Neural cell (in vitro differentiated cells): ENCODE measurements around the gene EFCC1. TPM values are rescaled to one million over a fixed set of nuclear protein-coding genes. Genes with fewer than 3 reads are reported as not detected.

Experiments used
- H2AFZ ChIP-seq: fragments of 200-600, 300-800 bp; sonication (generic), shearing (Covaris generic); 2 replicates; pipeline ENCODE4 v1.6.0; 2014; ENCODE audit warnings: low read depth, mild to moderate bottlenecking, antibody characterized with exemption, low read length, moderate library complexity
- H3F3A ChIP-seq: fragments of 200-600 bp; shearing (Covaris generic); 2 replicates; pipeline ENCODE4 v1.6.1; 2016; ENCODE audit warnings: mild to moderate bottlenecking, moderate library complexity, mixed read lengths, antibody characterized with exemption, low read length; ENCODE audit not compliant: insufficient read depth, poor library complexity, severe bottlenecking
- H3K27ac ChIP-seq: fragments of 200-600, 300-800 bp; sonication (generic), shearing (Covaris generic); 2 replicates; pipeline ENCODE4 v1.5.1; 2014; ENCODE audit warnings: mild to moderate bottlenecking, low read length, moderate library complexity
- H3K27me3 ChIP-seq: fragments of 300-800, 200-600 bp; sonication (generic), shearing (Covaris generic); 2 replicates; pipeline ENCODE4 v1.6.0; 2014; ENCODE audit warnings: mild to moderate bottlenecking, low read depth, low read length, moderate library complexity; ENCODE audit not compliant: insufficient read depth
- H3K36me3 ChIP-seq: fragments of 300-800, 200-600 bp; sonication (generic), shearing (Covaris generic); 2 replicates; pipeline ENCODE4 v1.5.1; 2014; ENCODE audit warnings: mild to moderate bottlenecking, antibody characterized with exemption, low read length, moderate library complexity; ENCODE audit not compliant: insufficient read depth
- H3K4me2 ChIP-seq: fragments of 300-800, 200-600 bp; sonication (generic), shearing (Covaris generic); 2 replicates; pipeline ENCODE4 v1.6.0; 2014; ENCODE audit warnings: mild to moderate bottlenecking, low read length
- H3K4me3 ChIP-seq: fragments of 300-800, 200-600 bp; sonication (generic), shearing (Covaris generic); 2 replicates; pipeline ENCODE4 v1.5.1; 2014; ENCODE audit warnings: mild to moderate bottlenecking, low read length, moderate library complexity
- H3K79me2 ChIP-seq: fragments of 200-600 bp; shearing (Covaris generic); replicated peaks from 2 replicates; pipeline ENCODE4 v1.6.0; 2014; ENCODE audit warnings: mild to moderate bottlenecking, low read length, moderate library complexity; ENCODE audit not compliant: insufficient read depth
- H3K9ac ChIP-seq: fragments of 300-800, 200-600 bp; sonication (generic), shearing (Covaris generic); 2 replicates; pipeline ENCODE4 v1.6.1; 2016; ENCODE audit warnings: mild to moderate bottlenecking, low read length, mixed read lengths
- H3K9me2 ChIP-seq: fragments of 200-600 bp; shearing (Covaris generic); 2 replicates; pipeline ENCODE4 v1.6.1; 2016; ENCODE audit warnings: mild to moderate bottlenecking, low read length, mixed read lengths; ENCODE audit not compliant: insufficient read depth
- H3K9me3 ChIP-seq: fragments of 200-600, 300-800 bp; sonication (generic), shearing (Covaris generic); 2 replicates; pipeline ENCODE4 v1.6.1; 2016; ENCODE audit warnings: mild to moderate bottlenecking, mixed run types, low read length, moderate library complexity, mixed read lengths
- H4K20me1 ChIP-seq: fragments of 200-600 bp; shearing (Covaris generic); 2 replicates; pipeline ENCODE4 v1.6.1; 2016; ENCODE audit warnings: mild to moderate bottlenecking, mixed run types; ENCODE audit not compliant: insufficient read depth
- CTCF ChIP-seq: fragments of 450-650 bp; IDR thresholded peaks from 2 replicates; pipeline ENCODE4 v1.5.1; 2014; ENCODE audit warnings: antibody characterized with exemption, mild to moderate bottlenecking, moderate library complexity; ENCODE audit not compliant: poor library complexity, severe bottlenecking
- EP300 ChIP-seq: fragments of 450-650 bp; conservative IDR thresholded peaks from 2 replicates; pipeline ENCODE4 v1.6.1; 2014; ENCODE audit warnings: antibody characterized with exemption, mild to moderate bottlenecking, moderate library complexity; ENCODE audit not compliant: poor library complexity, severe bottlenecking
- EZH2 ChIP-seq: fragments of 200-600, 300-800 bp; shearing (Covaris generic), sonication (generic); IDR thresholded peaks from 2 replicates; pipeline ENCODE4 v1.6.1; 2014; ENCODE audit warnings: antibody characterized with exemption, low read length, borderline replicate concordance, mild to moderate bottlenecking; ENCODE audit not compliant: insufficient read depth, poor library complexity, severe bottlenecking
- MXI1 ChIP-seq: fragments of 450-650 bp; conservative IDR thresholded peaks from 2 replicates; pipeline ENCODE4 v1.6.1; 2014; ENCODE audit warnings: antibody characterized with exemption, mild to moderate bottlenecking; ENCODE audit not compliant: poor library complexity, severe bottlenecking
- POLR2AphosphoS5 ChIP-seq: IDR thresholded peaks from 2 replicates; pipeline ENCODE4 v1.6.1; 2012
- RAD21 ChIP-seq: fragments of 450-650 bp; conservative IDR thresholded peaks from 2 replicates; pipeline ENCODE4 v1.6.1; 2014; ENCODE audit warnings: antibody characterized with exemption, mild to moderate bottlenecking, moderate library complexity
- REST ChIP-seq: IDR thresholded peaks from 2 replicates; pipeline ENCODE4 v1.6.1; 2012; ENCODE audit warnings: borderline replicate concordance
- SMC3 ChIP-seq: fragments of 450-650 bp; conservative IDR thresholded peaks from 2 replicates; pipeline ENCODE4 v1.6.1; 2014; ENCODE audit warnings: antibody characterized with exemption, mild to moderate bottlenecking, moderate library complexity; ENCODE audit not compliant: poor library complexity
- TAF1 ChIP-seq: IDR thresholded peaks from 2 replicates; pipeline ENCODE4 v1.6.1; 2012; ENCODE audit warnings: low read depth
- polyA plus RNA-seq: library from polyadenylated mRNA; depleted of rRNA; stranded (reverse); fragments of >200 nt; gene quantifications from 2 replicates; pipeline ENCODE4 v1.2.3, GENCODE V29; 2014

EFCC1 gene
- polyA plus RNA-seq, 1 donor from 2014 or later, result not detected

GRCh38 chr3:129007792-129008191, 6.7 kb downstream of the EFCC1 start:
- H3K27me3 ChIP-seq, result peaks cover 16% of the 10 kb centered on the region
- H3K27ac ChIP-seq, result no peak overlapping the region
- no peaks in the 10 kb centered on the region for H3F3A ChIP-seq
- no peaks in the 10 kb centered on the region for H3K79me2 ChIP-seq
- no peaks in the 10 kb centered on the region for H3K36me3 ChIP-seq
- no peak overlapping the region for H3K4me2 ChIP-seq
- no peaks in the 10 kb centered on the region for H3K9me2 ChIP-seq
- no peaks in the 10 kb centered on the region for H4K20me1 ChIP-seq
- H2AFZ ChIP-seq, result no peak overlapping the region
- H3K4me3 ChIP-seq, result no peak overlapping the region
- H3K9me3 ChIP-seq, result no peaks in the 10 kb centered on the region
- TF ChIP-seq SMC3 (no peak), EP300 (no peak), POLR2AphosphoS5 (no peak), TAF1 (no peak), RAD21 (no peak), CTCF (no peak), EZH2 (no peak), MXI1 (no peak), REST (no peak)
- no peak overlapping the region for H3K9ac ChIP-seq

GRCh38 chr3:129009266-129009665, 8.2 kb downstream of the EFCC1 start:
- no peaks in the 10 kb centered on the region for H3K36me3 ChIP-seq
- peaks cover 5% of the 10 kb centered on the region for H3K27me3 ChIP-seq
- H3K9me2 ChIP-seq, result no peaks in the 10 kb centered on the region
- no peak overlapping the region for H3K4me2 ChIP-seq
- no peaks in the 10 kb centered on the region for H3K9me3 ChIP-seq
- no peak overlapping the region for H2AFZ ChIP-seq
- H3K4me3 ChIP-seq, result no peak overlapping the region
- no peaks in the 10 kb centered on the region for H4K20me1 ChIP-seq
- no peak overlapping the region for H3K27ac ChIP-seq
- H3K79me2 ChIP-seq, result no peaks in the 10 kb centered on the region
- TF ChIP-seq EZH2 (no peak), EP300 (no peak), SMC3 (no peak), MXI1 (no peak), POLR2AphosphoS5 (no peak), TAF1 (no peak), RAD21 (no peak), REST (no peak), CTCF (no peak)
- H3K9ac ChIP-seq, result no peak overlapping the region
- no peaks in the 10 kb centered on the region for H3F3A ChIP-seq
